Pancreas (tissue), 10 donors: ENCODE measurements around the gene LAPTM4A. TPM values are rescaled to one million over a fixed set of nuclear protein-coding genes. Genes with fewer than 3 reads are reported as not detected.
A peak's percentile ranks its signal among the peaks of the same experiment; 100 is the strongest.

Experiments
- ATAC-seq, 4 donors: fragments of 200-7000 bp; cut with Tn5 transposase; one replicate each; pipeline versions ENCODE4 v1.8.0 to v1.9.1; 2020; ENCODE audit warnings: mild to moderate bottlenecking in 4 of 4, moderate library complexity in 4 of 4
- DNase-seq, 6 donors: peaks; one replicate each; pipeline ENCODE4 v3.0.0-alpha.2; 2020
- FAIRE-seq: peaks from 2 replicates; lab custom pipeline; 2012; peaks lifted over from hg19 to GRCh38; lab: Jason Lieb, UNC
- H3K27ac ChIP-seq, 4 donors: fragments of 200-600 bp; sonication (generic); 1 replicate in 3 of 4; 2 replicates in 1 of 4; pipeline versions ENCODE4 v1.5.0 to v1.8.0; 2020
- H3K27me3 ChIP-seq, 4 donors: fragments of 200-600 bp; one replicate each; pipeline ENCODE4 v1.8.0; 2021
- H3K36me3 ChIP-seq, 3 donors: fragments of 200-600 bp; sonication (generic) in 1 of 3; one replicate each; pipeline versions ENCODE4 v1.5.0 to v1.8.0; 2020 to 2021
- H3K4me1 ChIP-seq, 3 donors: fragments of 200-600 bp; one replicate each; pipeline ENCODE4 v1.8.0; 2021
- H3K4me3 ChIP-seq, 4 donors: fragments of 200-600 bp; sonication (generic) in 2 of 4; one replicate each; pipeline versions ENCODE4 v1.5.0 to v1.8.0; 2020 to 2021
- H3K9me3 ChIP-seq, 4 donors: fragments of 200-600 bp; one replicate each; pipeline ENCODE4 v1.8.0; 2021
- CTCF ChIP-seq, 4 donors: fragments of 200-600 bp; sonication (generic) in 3 of 4; IDR thresholded peaks; one replicate each; pipeline versions ENCODE4 v1.5.0 to v1.8.0; 2021; ENCODE audit warnings: antibody characterized with exemption in 4 of 4
- WGBS, 2 donors: extraction: QIAGEN DNeasy Blood & Tissue Kit; methylation state at CpG; one replicate each; pipeline ENCODE4 v1.1.7; 2013; 5-methylcytosine and 5-hydroxymethylcytosine counted together
- intact Hi-C, 3 donors: fragments of 100-400 bp; cut with DNase I; formaldehyde crosslinking; loops; one replicate each; pipeline versions ENCODE4 v1.11.1 to v1.14.2; 2022
- polyA plus RNA-seq, 2 donors: library from polyadenylated mRNA; stranded (reverse); fragments of 200-250 nt; gene quantifications; one replicate each; pipeline ENCODE4 v1.2.3, GENCODE V29; 2013
- total RNA-seq, 6 donors: library from RNA; stranded (reverse); fragmentation: NEBNext Ultra II Directional in 4 of 6; extraction: Animal tissue kit (Norgen Biotek cat#: 25700) in 4 of 6; gene quantifications; one replicate each; pipeline versions ENCODE4 v1.2.1 to v1.2.4, GENCODE V29; 2021 to 2023
- donor health status: healthy with polysubstance abuse.
- donor health status: DM: no; HTN: no; CAD: no; lungs with moderate emphysema.
- donor health status: DM: no; HTN: no; CAD: no.
- donor health status: control.
- donor health status: control.
- donor health status: Bipolar disorder and iron deficiency.
- donor health status: DM: yes; HTN: yes; CAD: no.
- donor health status: DM: no; HTN: no; CAD: no.
- donor health status: DM: no; HTN: no; CAD: no.
- donor health status: DM: yes; HTN: yes; CAD: no.

The LAPTM4A gene
- total and polyA plus RNA-seq, 8 donors = 57.8 to 163 (median 98.7) TPM

GRCh38 chr2:20015482-20016083 lies 35.8 kb downstream of the LAPTM4A start:
- Histone ChIP-seq H3K4me1 (no peaks in the 10 kb centered on the region), H3K27ac (no peak overlapping the region), H3K4me3 (no peak overlapping the region), H3K9me3 (no peaks in the 10 kb centered on the region), H3K27me3 (no peaks in the 10 kb centered on the region), H3K36me3 (no peaks in the 10 kb centered on the region)
- peak; percentile 31 to 45 (median 34) for TF ChIP-seq CTCF (IDR thresholded peaks at IDR 0.05)
- ATAC-seq = peak; percentile 59 to 83 (median 74)
- FAIRE-seq = peak; percentile 63
- DNase-seq = no peak
- 5% methylated on average over 2 of the region's 2 CpGs for WGBS, 2 donors
- intact Hi-C loops = loop anchor here in 1 of 3 donors (5.0 kb wide), 1 partner anchor 82 kb away; no protein-coding TSS in a partner anchor

GRCh38 chr2:20013126-20013849 lies 38.1 kb downstream of the LAPTM4A start:
- intact Hi-C loops = no loop called here
- no peaks in the 10 kb centered on the region for H3K9me3 ChIP-seq
- DNase-seq (no peak), FAIRE-seq (no peak), ATAC-seq (peak in 1 of 4 donors; percentile 22)
- TF ChIP-seq CTCF (IDR thresholded peaks at IDR 0.05) = no peak
- H3K27me3 ChIP-seq = no peaks in the 10 kb centered on the region
- H3K36me3 ChIP-seq = no peaks in the 10 kb centered on the region
- H3K4me3 ChIP-seq = peak overlapping the region in 3 of 4 donors; percentile 37 to 59 (median 50)
- H3K4me1 ChIP-seq = no peaks in the 10 kb centered on the region
- 62 to 68% methylated on average over 15 of the region's 15 CpGs for WGBS, 2 donors
- no peak overlapping the region for H3K27ac ChIP-seq

- Histone ChIP-seq H3K4me1 (no peaks in the 10 kb centered on the region), H3K36me3 (no peaks in the 10 kb centered on the region), H3K4me3 (peak within 1 kb of the TSS; percentile 37 to 59 (median 45)), H3K9me3 (no peaks in the 10 kb centered on the region), H3K27me3 (no peaks in the 10 kb centered on the region), H3K27ac (no peak within 1 kb of the TSS)
- peak; percentile 22 to 73 (median 43) for DNase-seq
- intact Hi-C loops = no loop called here
- no peak for FAIRE-seq
- 2 to 3% methylated on average over 57 to 87 of the region's 87 CpGs for WGBS, 2 donors
- peak; percentile 71 to 94 (median 82) for ATAC-seq
- no peak for TF ChIP-seq CTCF (IDR thresholded peaks at IDR 0.05)
These were observed 38.9 kb downstream of the LAPTM4A start, which contains the start of gene MATN3 for GRCh38 chr2:20012282-20013125. MATN3 (minus strand) TSS chr2:20012668; CDS start chr2:20012631, 37 bp downstream.

- no peaks in the 10 kb centered on the region for H3K4me1 ChIP-seq
- intact Hi-C loops = no loop called here
- H3K27me3 ChIP-seq = no peaks in the 10 kb centered on the region
- peak overlapping the region in 3 of 4 donors; percentile 37 to 59 (median 40) for H3K4me3 ChIP-seq
- DNase-seq = no peak
- FAIRE-seq = no peak
- WGBS, 2 donors = 12 to 30% methylated on average over 4 of the region's 4 CpGs
- no peaks in the 10 kb centered on the region for H3K36me3 ChIP-seq
- no peak for TF ChIP-seq CTCF (IDR thresholded peaks at IDR 0.05)
- ATAC-seq = no peak
- no peaks in the 10 kb centered on the region for H3K9me3 ChIP-seq
- H3K27ac ChIP-seq = no peak overlapping the region
These were observed 39.5 kb downstream of the LAPTM4A start for GRCh38 chr2:20012032-20012281.
